ENCODE measurements around the gene DOK3.

Gene DOK3

GRCh38 chr5:177462021-177462670, 47.5 kb downstream of the DOK3 start:
- no peak for DNase-seq

GRCh38 chr5:177459819-177460628, 49.6 kb downstream of the DOK3 start:
- DNase-seq: no peak

GRCh38 chr5:177459357-177459756, 50.3 kb downstream of the DOK3 start:
- no peak for DNase-seq

DNA sequence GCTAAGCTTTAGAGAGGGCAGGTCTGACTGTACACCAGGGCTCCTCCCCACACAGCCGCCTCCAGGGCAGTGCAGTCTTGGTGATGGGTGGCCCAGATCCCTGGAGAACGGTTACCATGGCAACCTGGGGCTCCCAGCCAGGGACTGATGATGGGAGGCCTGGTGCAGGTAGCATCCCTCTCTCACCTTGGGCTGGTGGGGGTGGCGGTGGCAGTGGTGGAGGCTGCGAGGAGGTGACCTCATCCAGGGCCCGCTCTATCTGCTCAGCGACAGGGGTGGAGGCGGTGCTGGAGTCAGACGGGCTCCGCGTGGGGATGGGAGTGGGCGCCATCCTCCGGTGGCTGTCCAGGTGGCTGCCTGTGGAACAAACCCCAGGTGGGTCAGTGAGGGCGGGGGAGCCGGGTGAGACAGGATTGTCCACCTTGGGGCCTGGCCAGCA, 50.7 kb downstream of the DOK3 start:
- DNase-seq: no peak

DNA sequence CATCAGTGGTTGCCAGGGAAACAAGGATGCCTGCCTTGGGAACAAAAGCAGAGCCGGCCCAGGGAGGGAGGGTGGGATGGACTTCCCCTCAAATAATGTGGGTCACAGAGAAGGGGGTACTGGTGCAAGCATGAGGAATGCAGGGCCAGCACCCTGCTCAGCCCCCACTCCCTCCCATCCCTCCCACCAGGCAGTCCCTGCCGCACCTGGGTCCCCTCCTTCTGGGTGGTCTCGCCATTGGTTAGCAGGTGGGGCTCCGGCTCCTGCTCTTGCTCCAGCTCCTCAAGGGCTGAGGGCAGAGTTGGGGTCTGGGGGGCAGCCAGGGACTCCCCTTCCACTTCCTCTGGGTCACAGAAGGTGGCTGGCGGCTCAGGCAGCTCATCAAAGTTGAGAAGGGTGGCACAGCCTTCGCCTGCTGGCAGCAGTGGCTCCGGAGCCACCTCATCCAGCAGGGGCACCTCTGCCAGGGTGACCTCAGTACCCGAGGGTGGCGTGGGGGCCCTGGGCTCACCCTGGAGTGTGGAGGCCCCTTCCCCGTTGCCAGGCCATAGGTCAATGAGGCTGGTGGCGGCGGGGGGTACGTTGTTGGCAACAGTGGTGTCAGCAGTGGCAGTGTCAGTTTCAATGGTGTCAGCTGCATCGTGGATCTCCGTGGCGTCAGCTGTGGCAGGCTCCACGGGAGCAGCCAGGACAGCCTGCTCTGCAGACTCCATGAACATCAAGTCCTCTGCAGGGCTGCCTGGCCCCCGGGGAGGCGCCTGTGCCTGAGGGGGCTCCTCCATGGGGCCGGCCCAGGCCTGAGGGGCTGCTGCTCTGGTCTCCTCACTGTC, 51.6 kb downstream of the DOK3 start:
- no peak for DNase-seq

DNA sequence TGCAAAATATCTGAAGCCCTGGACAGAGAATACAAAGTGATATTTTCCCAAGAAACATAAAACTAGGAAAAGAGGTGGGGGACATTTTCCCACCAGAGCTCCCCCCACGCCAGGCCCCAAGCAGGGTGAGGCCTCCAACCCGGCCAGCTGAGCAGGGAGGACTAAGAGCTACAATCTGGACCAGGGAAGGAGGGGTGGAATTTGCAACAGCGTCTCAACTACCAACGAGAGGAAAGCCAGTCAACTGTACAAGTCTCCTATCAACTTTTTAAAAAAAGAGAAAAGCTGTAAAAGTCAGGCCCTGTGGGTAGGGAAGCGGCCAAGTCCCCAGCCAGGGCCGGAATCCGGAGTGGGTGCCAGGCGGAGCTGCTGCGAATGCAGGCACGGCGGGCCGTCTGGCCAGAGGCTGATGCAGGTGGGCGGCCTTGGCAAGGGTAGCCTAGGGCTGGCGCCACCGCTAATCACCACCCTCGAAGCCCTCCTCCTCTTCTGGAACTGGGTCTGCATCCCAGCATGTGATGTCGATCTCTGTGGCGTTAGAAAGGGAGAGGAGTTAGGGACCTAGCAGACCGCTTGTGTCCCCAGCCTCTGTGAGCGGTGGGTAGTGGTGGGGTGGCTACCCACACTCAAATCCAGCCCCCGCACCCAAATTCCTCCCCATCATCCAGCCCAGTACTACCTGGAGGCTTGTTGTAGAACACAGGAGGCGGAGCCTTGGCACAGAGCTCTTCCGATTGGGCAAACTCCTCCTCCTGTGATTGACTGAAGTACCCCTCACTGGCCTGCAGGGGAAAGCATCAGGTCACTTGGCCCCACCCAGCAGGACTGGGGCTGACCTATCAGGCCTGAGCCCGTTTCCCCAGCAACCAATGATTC, 52.4 kb downstream of the DOK3 start:
- peak; percentile 97 for DNase-seq

- no peak for DNase-seq
Observed at GRCh38 chr5:177456591-177456964, 53.0 kb downstream of the DOK3 start.

DNA sequence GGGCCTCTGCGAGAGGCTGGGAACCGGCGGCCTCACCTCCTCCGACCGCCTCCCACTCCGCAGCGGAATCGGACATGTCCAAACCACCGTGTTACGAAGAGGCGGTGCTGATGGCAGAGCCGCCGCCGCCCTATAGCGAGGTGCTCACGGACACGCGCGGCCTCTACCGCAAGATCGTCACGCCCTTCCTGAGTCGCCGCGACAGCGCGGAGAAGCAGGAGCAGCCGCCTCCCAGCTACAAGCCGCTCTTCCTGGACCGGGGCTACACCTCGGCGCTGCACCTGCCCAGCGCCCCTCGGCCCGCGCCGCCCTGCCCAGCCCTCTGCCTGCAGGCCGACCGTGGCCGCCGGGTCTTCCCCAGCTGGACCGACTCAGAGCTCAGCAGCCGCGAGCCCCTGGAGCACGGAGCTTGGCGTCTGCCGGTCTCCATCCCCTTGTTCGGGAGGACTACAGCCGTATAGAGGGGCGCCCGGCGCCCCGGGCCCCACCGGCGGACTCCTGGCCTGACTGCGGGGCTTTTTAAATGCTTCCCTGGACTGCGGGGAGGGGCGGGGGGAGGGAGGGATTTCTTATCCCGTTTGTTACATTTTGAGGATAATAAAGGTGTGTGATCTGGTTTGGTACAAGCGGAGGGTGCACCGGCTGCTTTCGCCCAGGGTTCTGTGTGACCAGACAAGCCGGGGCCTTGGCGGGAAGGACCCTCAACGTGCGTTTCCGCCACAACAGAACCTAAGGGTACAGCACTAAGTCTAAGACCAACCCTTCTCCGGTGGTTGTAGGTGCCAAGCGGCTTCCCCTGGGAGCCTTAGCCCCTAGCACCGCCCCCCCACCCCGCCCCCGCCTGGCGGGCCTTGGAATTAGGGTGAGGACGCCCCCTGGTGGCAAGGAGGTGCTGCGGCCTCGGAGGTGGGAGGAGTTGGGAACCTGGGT, 53.7 kb downstream of the DOK3 start:
- peak; percentile 92 for DNase-seq

DNA sequence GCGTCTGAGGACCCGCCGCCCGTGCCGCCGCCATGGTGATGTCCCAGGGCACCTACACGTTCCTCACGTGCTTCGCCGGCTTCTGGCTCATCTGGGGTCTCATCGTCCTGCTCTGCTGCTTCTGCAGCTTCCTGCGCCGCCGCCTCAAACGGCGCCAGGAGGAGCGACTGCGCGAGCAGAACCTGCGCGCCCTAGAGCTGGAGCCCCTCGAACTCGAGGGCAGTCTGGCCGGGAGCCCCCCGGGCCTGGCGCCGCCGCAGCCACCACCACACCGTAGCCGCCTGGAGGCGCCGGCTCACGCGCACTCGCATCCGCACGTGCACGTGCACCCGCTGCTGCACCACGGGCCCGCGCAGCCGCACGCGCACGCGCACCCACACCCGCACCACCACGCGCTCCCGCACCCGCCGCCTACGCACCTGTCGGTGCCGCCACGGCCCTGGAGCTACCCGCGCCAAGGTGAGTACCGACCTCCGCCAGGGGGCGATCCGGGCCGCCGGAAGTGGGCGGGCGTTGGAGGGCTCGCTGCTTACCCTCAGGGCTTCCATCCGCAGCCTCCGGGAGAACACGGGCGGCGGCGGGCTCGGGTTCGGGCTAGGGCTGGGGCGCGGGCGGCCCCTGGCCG, 54.5 kb downstream of the DOK3 start:
- peak; percentile 54 for DNase-seq

DNA sequence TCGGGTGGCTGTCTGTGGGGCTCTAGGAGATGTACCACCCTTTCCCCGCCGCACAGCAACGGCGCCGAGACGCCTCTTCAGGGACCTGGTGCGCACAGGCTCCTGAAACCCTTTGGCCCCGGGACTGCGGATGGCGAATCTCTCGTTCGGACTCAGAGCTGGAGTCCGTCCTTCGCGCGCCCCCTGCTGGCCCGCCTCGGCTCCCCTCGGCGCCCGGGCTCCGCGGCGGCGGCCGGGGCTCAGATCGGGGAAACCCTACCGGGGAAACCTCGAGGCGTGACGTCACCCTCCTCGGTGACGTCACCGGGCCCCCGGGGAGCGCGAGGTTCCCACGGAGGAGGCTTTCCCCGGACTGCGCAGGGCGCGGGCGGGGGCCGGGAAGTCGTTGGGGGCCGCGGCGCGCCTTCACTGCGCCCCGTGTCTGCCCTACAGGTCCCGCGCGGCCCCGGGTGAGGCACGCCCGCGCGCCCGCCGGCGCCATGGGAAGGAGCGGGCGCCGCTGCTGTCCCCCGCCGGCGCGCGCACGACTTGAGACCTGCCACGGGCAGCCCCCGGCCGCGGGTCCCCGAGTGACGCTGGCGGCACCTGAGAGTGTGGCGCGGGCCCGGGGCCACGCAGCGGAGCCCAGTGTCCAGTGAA, 55.1 kb downstream of the DOK3 start:
- DNase-seq: peak; percentile 75

GRCh38 chr5:177453852-177454396, 55.7 kb downstream of the DOK3 start:
- DNase-seq: no peak

- DNase-seq: no peak
Observed at GRCh38 chr5:177452688-177453638, 56.7 kb downstream of the DOK3 start.

Data from NCI-H1048 (cell line).